ENCODE measurements around the gene TNS4.
A peak's percentile ranks its signal among the peaks of the same experiment; 100 is the strongest.

TNS4 gene

DNA sequence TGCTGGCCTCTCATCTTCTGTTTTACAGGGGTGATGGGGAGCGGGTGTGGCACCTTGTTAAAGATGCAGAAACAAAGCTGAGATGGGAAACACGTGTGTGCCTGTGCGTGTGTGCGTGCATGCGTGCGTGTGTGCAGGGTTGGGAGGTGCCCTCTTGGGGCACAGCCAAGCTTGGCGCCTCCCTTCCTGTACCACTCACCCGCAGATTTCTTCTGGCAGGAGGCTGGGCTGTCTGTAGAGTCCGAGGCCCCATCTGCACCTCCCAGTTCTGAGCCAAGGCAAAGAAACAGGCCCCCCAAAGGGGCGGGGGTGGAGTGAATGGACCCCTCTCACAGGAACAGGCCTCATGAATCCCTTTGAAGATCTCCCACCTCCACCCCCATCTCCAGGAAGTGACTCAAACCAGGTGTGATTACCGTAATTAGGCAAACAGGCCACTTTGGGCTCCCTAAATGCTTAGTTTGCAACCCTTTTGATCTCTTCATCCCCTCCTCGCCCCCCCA lies 20.9 kb downstream of the TNS4 start:
- no peak overlapping the region for H3K27ac ChIP-seq (ENCODE audit: low read depth, low read length)
- no peaks in the 10 kb centered on the region for H3K79me2 ChIP-seq (ENCODE audit: control insufficient read depth, insufficient read depth, low read length, unreplicated experiment)

DNA sequence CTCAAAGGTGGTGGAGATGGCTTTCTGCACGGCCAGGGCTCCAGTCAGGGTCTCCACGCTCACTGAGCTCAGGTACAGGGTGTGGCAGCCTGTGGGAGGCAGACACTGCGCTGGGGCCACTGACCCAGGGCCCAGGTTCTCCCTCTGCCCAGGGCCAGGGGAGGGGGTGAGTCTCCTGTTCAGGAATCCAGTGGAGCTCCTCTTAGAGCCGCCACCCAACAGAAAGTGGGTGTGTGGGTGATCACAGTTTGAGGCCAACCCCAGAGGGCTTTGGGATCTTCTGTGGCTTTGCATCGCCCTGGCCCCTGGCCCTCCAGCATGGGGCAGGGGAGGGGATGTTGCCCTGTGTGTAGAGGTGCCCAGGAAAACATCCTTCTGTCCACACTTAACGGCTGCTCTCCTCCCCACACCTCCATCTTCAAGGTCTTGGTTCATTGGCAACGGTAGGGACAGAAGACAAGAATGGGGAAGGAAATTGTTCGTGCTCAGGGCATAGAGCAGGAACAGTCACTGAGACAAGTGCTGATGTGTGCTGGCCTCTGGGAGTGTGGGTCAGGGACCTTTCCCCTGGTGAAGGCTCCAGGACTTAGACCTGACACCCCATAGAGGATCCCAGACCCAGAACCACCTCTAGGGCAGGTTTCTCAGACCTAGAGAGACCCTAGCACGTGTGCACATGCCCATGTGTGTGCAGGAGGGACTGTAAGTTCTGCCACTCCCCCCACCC lies 21.5 kb downstream of the TNS4 start:
- H3K4me1 ChIP-seq (ENCODE audit: control insufficient read depth, insufficient read depth, low read length, unreplicated experiment), result peaks cover 17% of the 10 kb centered on the region
- no peaks in the 10 kb centered on the region for H3K36me3 ChIP-seq (ENCODE audit: insufficient read depth, low read length)
- no peak overlapping the region for H2AFZ ChIP-seq (ENCODE audit: low read length, unreplicated experiment)
- H3K27me3 ChIP-seq (ENCODE audit: insufficient read depth, low read length), result no peaks in the 10 kb centered on the region
- H3K79me2 ChIP-seq (ENCODE audit: control insufficient read depth, insufficient read depth, low read length, unreplicated experiment), result no peaks in the 10 kb centered on the region
- H3K27ac ChIP-seq (ENCODE audit: low read depth, low read length), result no peak overlapping the region
- no peak overlapping the region for H3K4me3 ChIP-seq (ENCODE audit: low read depth, low read length)

More for the DNA sequence above, 20.9 kb downstream of the TNS4 start:
- Histone ChIP-seq H3K4me1 (ENCODE audit: control insufficient read depth, insufficient read depth, low read length, unreplicated experiment) (peaks cover 23% of the 10 kb centered on the region), H2AFZ (ENCODE audit: low read length, unreplicated experiment) (no peak overlapping the region), H3K4me3 (ENCODE audit: low read depth, low read length) (no peak overlapping the region), H3K27me3 (ENCODE audit: insufficient read depth, low read length) (no peaks in the 10 kb centered on the region), H3K36me3 (ENCODE audit: insufficient read depth, low read length) (no peaks in the 10 kb centered on the region)

DNA sequence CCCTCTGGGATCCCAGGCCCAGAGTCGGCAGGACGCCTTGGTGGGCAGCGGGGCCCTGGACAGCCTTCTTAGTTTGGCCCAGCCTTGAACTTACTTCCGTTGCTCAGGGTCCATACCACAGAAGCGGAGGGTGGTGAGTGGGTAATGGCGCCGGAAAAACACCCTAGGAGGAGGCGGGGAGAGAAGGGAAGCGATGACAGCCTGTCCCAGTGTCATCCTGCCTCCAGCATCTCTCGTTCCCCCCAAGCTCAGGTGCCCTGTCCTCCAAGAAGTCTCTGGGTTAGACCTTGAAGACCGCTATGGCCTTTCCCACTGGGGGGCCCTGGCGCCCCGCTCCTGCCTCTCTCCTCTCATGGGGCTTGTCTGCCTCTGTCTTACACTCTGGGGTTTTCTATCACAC lies 22.9 kb downstream of the TNS4 start:
- Histone ChIP-seq H3K27ac (ENCODE audit: low read depth, low read length) (no peak overlapping the region), H3K27me3 (ENCODE audit: insufficient read depth, low read length) (no peaks in the 10 kb centered on the region), H3K4me1 (ENCODE audit: control insufficient read depth, insufficient read depth, low read length, unreplicated experiment) (peaks cover 10% of the 10 kb centered on the region), H3K36me3 (ENCODE audit: insufficient read depth, low read length) (no peaks in the 10 kb centered on the region), H3K4me3 (ENCODE audit: low read depth, low read length) (no peak overlapping the region), H2AFZ (ENCODE audit: low read length, unreplicated experiment) (no peak overlapping the region), H3K79me2 (ENCODE audit: control insufficient read depth, insufficient read depth, low read length, unreplicated experiment) (no peaks in the 10 kb centered on the region)

- no peak overlapping the region for H2AFZ ChIP-seq (ENCODE audit: low read length, unreplicated experiment)
- no peak overlapping the region for H3K27ac ChIP-seq (ENCODE audit: low read depth, low read length)
- no peaks in the 10 kb centered on the region for H3K27me3 ChIP-seq (ENCODE audit: insufficient read depth, low read length)
- no peaks in the 10 kb centered on the region for H3K79me2 ChIP-seq (ENCODE audit: control insufficient read depth, insufficient read depth, low read length, unreplicated experiment)
- H3K4me3 ChIP-seq (ENCODE audit: low read depth, low read length), result no peak overlapping the region
- peaks cover 10% of the 10 kb centered on the region for H3K4me1 ChIP-seq (ENCODE audit: control insufficient read depth, insufficient read depth, low read length, unreplicated experiment)
- no peaks in the 10 kb centered on the region for H3K36me3 ChIP-seq (ENCODE audit: insufficient read depth, low read length)
Observed at GRCh38 chr17:40477796-40478195, 23.6 kb downstream of the TNS4 start.

- no peaks in the 10 kb centered on the region for H3K27me3 ChIP-seq (ENCODE audit: insufficient read depth, low read length)
- H2AFZ ChIP-seq (ENCODE audit: low read length, unreplicated experiment), result no peak overlapping the region
- H3K27ac ChIP-seq (ENCODE audit: low read depth, low read length), result no peak overlapping the region
- no peak overlapping the region for H3K4me3 ChIP-seq (ENCODE audit: low read depth, low read length)
- no peaks in the 10 kb centered on the region for H3K79me2 ChIP-seq (ENCODE audit: control insufficient read depth, insufficient read depth, low read length, unreplicated experiment)
- H3K36me3 ChIP-seq (ENCODE audit: insufficient read depth, low read length), result no peaks in the 10 kb centered on the region
- H3K4me1 ChIP-seq (ENCODE audit: control insufficient read depth, insufficient read depth, low read length, unreplicated experiment), result peaks cover 9% of the 10 kb centered on the region
Observed at GRCh38 chr17:40475234-40475908, 26.1 kb downstream of the TNS4 start.

DNA sequence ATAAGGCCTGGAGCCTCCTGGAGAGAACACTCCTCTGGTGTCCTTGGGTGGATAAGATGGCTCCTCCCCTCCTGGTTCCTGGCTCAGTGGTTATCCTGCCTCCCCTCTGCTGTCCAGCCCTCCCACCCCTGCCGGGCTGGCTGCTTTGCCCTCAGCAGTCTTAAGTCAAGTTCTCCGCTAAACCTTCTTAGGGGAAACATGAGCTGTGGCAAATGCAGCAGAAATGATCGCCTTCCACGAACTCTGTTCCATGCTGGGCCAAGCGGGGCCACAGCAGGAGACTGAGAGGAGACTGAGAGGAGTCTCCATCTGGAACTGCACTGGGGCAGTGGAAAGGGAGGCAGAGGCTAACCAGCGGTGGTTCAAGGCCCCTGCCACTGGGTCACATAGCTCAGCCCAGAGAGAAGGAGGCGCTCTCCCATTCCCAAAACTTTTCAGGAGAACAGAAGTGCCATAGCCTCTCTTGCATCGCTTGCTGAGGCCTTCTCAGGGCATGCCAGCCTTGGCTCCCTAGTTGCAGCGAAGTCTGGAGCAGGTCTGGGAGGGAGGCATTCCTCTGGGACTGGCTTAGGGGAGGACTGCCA lies 26.9 kb downstream of the TNS4 start:
- H2AFZ ChIP-seq (ENCODE audit: low read length, unreplicated experiment), result no peak overlapping the region
- peaks cover 9% of the 10 kb centered on the region for H3K4me1 ChIP-seq (ENCODE audit: control insufficient read depth, insufficient read depth, low read length, unreplicated experiment)
- H3K36me3 ChIP-seq (ENCODE audit: insufficient read depth, low read length), result no peaks in the 10 kb centered on the region
- H3K27me3 ChIP-seq (ENCODE audit: insufficient read depth, low read length), result no peaks in the 10 kb centered on the region
- no peaks in the 10 kb centered on the region for H3K79me2 ChIP-seq (ENCODE audit: control insufficient read depth, insufficient read depth, low read length, unreplicated experiment)
- H3K4me3 ChIP-seq (ENCODE audit: low read depth, low read length), result no peak overlapping the region
- H3K27ac ChIP-seq (ENCODE audit: low read depth, low read length), result no peak overlapping the region

- no peaks in the 10 kb centered on the region for H3K79me2 ChIP-seq (ENCODE audit: control insufficient read depth, insufficient read depth, low read length, unreplicated experiment)
- H3K36me3 ChIP-seq (ENCODE audit: insufficient read depth, low read length), result no peaks in the 10 kb centered on the region
- H3K4me1 ChIP-seq (ENCODE audit: control insufficient read depth, insufficient read depth, low read length, unreplicated experiment), result peaks cover 9% of the 10 kb centered on the region
- no peak overlapping the region for H2AFZ ChIP-seq (ENCODE audit: low read length, unreplicated experiment)
- no peak overlapping the region for H3K27ac ChIP-seq (ENCODE audit: low read depth, low read length)
- H3K4me3 ChIP-seq (ENCODE audit: low read depth, low read length), result no peak overlapping the region
- H3K27me3 ChIP-seq (ENCODE audit: insufficient read depth, low read length), result no peaks in the 10 kb centered on the region
Observed at GRCh38 chr17:40473573-40474365, 27.7 kb downstream of the TNS4 start.

- Histone ChIP-seq H3K36me3 (ENCODE audit: insufficient read depth, low read length) (no peaks in the 10 kb centered on the region), H3K79me2 (ENCODE audit: control insufficient read depth, insufficient read depth, low read length, unreplicated experiment) (no peaks in the 10 kb centered on the region), H2AFZ (ENCODE audit: low read length, unreplicated experiment) (no peak overlapping the region), H3K27ac (ENCODE audit: low read depth, low read length) (no peak overlapping the region), H3K27me3 (ENCODE audit: insufficient read depth, low read length) (no peaks in the 10 kb centered on the region), H3K4me3 (ENCODE audit: low read depth, low read length) (no peak overlapping the region), H3K4me1 (ENCODE audit: control insufficient read depth, insufficient read depth, low read length, unreplicated experiment) (peaks cover 9% of the 10 kb centered on the region)
Observed at GRCh38 chr17:40472733-40473452, 28.5 kb downstream of the TNS4 start.

GRCh38 chr17:40471846-40472732 lies 29.3 kb downstream of the TNS4 start:
- H2AFZ ChIP-seq (ENCODE audit: low read length, unreplicated experiment), result peak overlapping the region; percentile 38
- peaks cover 9% of the 10 kb centered on the region for H3K4me1 ChIP-seq (ENCODE audit: control insufficient read depth, insufficient read depth, low read length, unreplicated experiment)
- no peak overlapping the region for H3K4me3 ChIP-seq (ENCODE audit: low read depth, low read length)
- peak overlapping the region; percentile 29 for H3K27ac ChIP-seq (ENCODE audit: low read depth, low read length)
- H3K27me3 ChIP-seq (ENCODE audit: insufficient read depth, low read length), result no peaks in the 10 kb centered on the region
- no peaks in the 10 kb centered on the region for H3K79me2 ChIP-seq (ENCODE audit: control insufficient read depth, insufficient read depth, low read length, unreplicated experiment)
- no peaks in the 10 kb centered on the region for H3K36me3 ChIP-seq (ENCODE audit: insufficient read depth, low read length)
